ENCODE measurements around the gene GLYR1.

Gene GLYR1

DNA sequence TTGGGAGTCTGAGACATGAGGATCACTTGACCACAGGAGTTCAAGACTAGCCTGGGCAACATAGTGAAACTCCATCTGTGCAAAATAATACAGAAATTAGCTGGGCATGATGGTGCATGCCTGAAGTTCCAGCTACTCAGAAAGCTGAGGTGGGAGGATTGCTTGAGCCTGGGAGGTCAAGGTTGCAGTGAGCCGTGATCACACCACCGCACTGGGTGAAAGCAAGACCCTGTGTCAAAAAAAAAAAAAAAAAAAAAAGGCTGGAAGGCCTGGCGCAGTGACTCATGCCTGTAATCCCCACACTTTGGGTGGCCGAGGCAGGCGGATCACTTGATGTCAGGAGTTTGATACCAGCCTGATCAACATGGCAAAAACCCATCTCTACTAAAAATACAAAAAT lies 8.3 kb upstream of the GLYR1 start:
- in situ Hi-C loops (cut with HindIII; ENCODE audit: low pct_unique_long_range_greater_than_20kb, low sequenced_read_pairs): no loop called here
- TF ChIP-seq JUND (IDR thresholded peaks at IDR 0.05; ENCODE audit: low read depth): no peak

DNA sequence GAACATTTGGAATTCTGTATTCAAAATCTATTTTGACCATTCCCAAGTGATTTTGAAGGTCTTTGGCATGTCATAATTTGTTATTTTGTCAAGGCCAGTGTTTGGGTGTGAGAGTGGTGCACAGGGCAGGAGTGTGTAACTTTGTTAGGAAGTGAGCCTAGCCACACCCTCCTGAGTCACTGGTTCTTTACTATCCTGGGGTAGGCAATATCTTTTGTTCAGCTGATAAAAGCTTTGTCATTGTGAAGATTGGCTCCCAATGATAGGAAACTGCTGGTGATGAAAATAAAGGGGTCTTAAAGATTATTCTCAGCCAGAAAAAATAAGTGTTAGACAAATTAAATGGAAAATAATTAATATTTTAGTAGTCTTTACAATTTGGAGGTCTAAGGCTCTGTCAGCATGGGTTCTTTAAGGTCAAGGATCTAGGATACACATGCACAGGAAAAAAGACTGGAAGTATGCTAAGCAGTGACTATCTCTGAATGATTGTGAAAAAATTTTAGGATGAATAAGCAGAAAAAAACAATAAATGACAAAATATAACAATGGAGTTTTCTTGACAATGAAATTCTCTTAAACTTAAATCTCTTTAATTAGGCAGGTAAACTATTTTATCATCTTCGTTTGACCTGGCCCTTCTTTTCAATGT lies 5.3 kb upstream of the GLYR1 start:
- no peak for TF ChIP-seq JUND (IDR thresholded peaks at IDR 0.05; ENCODE audit: low read depth)

More for the DNA sequence above, 8.3 kb upstream of the GLYR1 start:
- no peak for DNase-seq (ENCODE audit: low read depth in 1 of 2, low spot score in 1 of 2)

DNA sequence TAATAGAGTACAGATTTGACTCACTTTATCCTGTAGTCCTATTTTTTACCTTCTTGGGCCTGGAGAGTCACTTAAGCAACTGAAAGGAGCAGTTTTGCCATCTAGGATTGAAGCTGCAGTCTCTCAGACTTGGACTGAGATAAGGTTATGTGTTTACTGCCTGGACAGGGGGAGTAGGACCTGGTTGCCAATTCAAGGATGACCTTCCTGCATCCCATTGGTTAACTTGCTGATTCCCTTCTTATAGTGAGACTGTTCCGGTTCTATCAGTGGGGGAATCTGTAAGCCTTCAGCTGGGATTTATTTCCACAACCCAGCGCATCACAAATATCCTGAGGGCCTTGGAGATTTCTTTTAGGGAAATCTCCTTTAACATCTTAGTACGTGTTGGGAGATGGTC lies 3.1 kb upstream of the GLYR1 start:
- in situ Hi-C loops (cut with HindIII; ENCODE audit: low pct_unique_long_range_greater_than_20kb, low sequenced_read_pairs): no loop called here
- peak in 1 of 2 experiments; percentile 23 for DNase-seq (ENCODE audit: low read depth in 1 of 2, low spot score in 1 of 2)
- no peak for TF ChIP-seq JUND (IDR thresholded peaks at IDR 0.05; ENCODE audit: low read depth)

More for the DNA sequence above, 5.3 kb upstream of the GLYR1 start:
- in situ Hi-C loops (cut with HindIII; ENCODE audit: low pct_unique_long_range_greater_than_20kb, low sequenced_read_pairs): no loop called here
- DNase-seq (ENCODE audit: low read depth in 1 of 2, low spot score in 1 of 2): no peak

DNA sequence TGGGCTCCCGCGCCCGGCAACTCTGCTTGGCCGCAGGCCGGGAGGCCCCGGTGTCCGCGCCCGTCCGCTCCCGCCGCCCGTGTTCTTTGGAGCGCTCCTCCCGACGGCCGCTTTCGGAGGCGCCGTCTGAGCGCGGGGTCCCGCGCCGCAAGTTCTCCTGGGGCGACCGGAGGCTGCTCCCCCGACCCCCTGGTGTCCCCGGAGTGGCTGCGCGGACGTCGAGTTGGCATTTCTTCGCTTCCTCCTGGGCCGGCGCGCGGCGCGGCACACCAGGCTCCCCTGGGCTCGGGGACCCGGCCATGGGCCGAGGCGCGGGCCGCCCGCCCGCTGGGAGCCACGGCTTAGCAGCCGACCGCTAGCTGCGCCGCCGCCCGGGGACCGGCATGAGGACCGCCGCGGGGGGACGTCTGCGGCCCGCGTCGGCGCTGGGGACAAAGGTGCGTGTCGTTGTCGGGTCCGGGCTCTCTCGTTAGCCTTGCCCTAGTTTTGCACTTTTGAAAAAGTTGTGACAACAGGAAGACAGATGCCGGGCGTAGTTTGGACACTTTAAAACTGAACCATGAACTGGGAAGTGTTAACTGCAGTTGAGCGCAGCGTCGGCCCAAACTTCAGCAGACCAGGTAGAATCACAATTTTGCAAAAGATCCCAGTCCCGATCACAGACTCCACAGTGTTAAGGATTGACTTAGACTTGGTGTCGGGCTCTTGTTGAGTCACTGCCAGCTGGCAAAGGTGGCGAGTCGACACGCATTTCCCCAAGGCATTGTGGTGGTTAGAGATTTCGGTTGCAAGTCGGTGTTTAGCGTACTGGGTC lies 893 bp upstream of the GLYR1 start:
- DNase-seq (ENCODE audit: low read depth in 1 of 2, low spot score in 1 of 2): peak in 1 of 2 experiments; percentile 70
- no peak for TF ChIP-seq JUND (IDR thresholded peaks at IDR 0.05; ENCODE audit: low read depth)
- in situ Hi-C loops (cut with HindIII; ENCODE audit: low pct_unique_long_range_greater_than_20kb, low sequenced_read_pairs): no loop called here

DNA sequence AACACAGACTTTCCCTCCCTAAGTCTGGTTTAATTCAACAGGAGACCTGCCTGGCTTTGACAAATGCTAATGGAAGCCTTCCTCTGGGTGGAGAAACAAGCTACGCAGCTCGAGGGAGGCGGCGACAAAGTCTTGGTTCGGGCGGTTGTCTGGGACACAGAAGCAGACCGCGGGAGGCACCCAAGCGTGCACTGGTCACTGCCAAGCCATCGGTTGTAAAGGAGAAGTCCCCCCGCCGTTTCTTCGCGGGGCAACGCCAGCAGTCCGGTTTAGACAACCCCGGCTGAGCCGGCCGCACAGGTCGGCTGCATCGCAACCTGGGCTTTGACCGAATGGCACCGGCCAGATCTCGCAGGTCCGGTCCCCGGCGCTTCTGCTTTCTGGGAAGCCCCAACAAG lies 586 bp downstream of the GLYR1 start:
- peak in 1 of 2 experiments; percentile 77 for DNase-seq (ENCODE audit: low read depth in 1 of 2, low spot score in 1 of 2)
- in situ Hi-C loops (cut with HindIII; ENCODE audit: low pct_unique_long_range_greater_than_20kb, low sequenced_read_pairs): no loop called here
- no peak for TF ChIP-seq JUND (IDR thresholded peaks at IDR 0.05; ENCODE audit: low read depth)

DNA sequence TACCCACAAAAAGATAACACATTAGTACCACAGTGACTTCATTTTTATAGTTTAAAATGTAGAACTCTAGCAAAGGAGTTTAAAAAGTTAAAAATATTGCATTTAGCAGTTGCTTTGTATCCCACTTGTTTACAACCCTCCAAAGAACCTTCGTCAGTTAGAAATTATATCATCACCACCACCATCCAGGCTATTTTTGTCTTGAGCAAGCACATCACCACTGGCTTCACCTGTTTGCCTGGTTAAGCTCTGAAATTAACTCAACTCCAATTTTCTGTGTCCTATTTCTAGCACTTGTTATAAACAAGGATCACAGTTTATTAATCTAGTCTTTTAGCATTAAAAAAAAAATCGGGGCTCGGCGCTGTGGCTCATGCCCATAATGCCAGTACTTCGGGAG lies 6.1 kb downstream of the GLYR1 start:
- no peak for DNase-seq (ENCODE audit: low read depth in 1 of 2, low spot score in 1 of 2)
- TF ChIP-seq JUND (IDR thresholded peaks at IDR 0.05; ENCODE audit: low read depth): no peak
- in situ Hi-C loops (cut with HindIII; ENCODE audit: low pct_unique_long_range_greater_than_20kb, low sequenced_read_pairs): no loop called here

DNA sequence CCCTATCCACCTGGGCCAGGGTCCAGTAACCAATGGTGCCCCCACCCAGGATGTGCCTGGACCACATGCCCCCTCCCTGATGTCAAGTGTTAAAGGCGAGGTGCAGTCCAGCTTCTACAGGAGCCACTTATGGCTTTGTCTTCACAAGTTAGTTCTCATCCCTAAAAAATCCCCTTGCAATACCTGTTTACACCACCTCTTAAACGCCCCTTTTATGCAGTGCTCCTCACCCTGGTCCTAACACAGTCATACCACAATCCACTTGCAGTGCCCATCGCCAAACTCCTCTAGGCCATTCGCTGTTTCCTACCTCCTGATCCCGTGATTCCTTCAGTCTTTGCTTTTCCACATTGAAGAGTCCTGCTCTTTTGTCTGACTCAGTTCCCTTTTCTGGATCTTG lies 7.1 kb downstream of the GLYR1 start:
- in situ Hi-C loops (cut with HindIII; ENCODE audit: low pct_unique_long_range_greater_than_20kb, low sequenced_read_pairs): no loop called here
- DNase-seq (ENCODE audit: low read depth in 1 of 2, low spot score in 1 of 2): no peak
- no peak for TF ChIP-seq JUND (IDR thresholded peaks at IDR 0.05; ENCODE audit: low read depth)

DNA sequence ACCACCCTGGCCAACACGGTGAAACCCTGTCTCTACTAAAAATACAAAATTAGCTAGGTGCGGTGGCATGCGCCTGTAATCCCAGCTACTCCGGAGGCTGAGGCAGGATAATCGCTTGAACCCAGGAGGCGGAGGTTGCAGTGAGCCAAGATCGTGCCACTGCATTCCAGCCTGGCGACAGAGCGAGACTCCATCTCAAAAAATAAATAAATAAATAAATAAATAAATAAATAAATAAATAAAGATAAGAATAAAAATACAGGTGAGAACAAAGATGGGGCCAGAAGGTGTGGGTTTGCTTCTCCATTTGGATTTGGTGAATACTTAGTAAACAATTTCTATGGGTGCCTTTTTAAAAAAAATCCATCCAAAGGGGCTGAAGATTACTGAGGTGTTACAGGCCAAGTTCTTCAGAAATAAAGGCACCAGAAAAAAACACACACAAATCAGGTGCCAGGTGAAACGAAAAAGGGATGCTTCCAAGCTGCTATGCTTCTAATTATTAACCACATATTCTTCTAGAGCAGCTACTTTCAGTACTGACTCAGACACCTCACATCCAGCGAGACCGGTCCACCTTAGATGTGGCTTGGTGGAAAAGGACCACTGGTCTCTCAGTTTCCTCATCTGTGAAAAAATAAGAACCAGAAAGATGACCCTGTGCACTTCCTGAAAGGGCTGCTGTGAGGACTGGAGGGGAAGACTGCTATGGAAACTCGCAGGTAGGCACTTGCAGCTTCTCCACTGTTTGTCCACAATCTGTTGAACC lies 9.2 kb downstream of the GLYR1 start:
- TF ChIP-seq JUND (IDR thresholded peaks at IDR 0.05; ENCODE audit: low read depth): no peak
- in situ Hi-C loops (cut with HindIII; ENCODE audit: low pct_unique_long_range_greater_than_20kb, low sequenced_read_pairs): no loop called here
- no peak for DNase-seq (ENCODE audit: low read depth in 1 of 2, low spot score in 1 of 2)

DNA sequence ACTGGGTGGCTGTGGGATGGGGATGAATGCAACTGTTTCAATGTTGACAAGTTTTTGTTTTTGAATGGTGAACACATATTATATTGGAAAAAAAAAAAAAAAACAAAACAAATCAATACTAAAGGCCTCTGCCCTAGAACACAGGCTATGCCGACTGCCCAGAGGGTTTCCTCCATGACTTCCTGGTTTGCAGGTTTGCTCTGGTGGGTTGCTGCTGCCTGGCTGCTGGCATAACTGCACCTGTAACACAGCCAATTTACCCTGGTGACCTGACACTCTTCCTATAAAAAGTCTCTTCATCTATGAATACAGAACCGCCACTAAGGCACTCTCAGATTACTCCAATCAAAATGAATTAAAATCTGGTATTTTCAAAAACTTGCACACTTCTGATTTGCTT lies 10.4 kb downstream of the GLYR1 start:
- DNase-seq (ENCODE audit: low read depth in 1 of 2, low spot score in 1 of 2): no peak

DNA sequence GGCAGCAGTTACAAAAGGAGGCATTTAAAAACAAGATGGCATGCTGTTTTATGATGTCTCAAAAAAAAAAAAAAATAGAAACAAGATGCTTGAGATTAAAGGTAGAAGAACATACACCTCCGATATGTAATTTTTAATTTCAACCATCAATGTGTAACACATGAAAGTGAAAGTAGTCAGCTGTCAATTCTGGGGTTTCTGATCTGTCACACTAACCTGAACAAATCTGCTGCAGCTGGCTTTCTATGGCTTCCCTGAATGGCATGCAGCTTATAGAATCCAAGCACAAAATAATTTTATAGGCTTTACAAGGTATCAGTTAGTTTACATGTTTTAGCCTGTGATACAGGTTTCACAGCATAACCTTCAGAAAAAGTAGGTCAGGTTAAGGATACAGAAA lies 13.5 kb downstream of the GLYR1 start:
- in situ Hi-C loops (cut with HindIII; ENCODE audit: low pct_unique_long_range_greater_than_20kb, low sequenced_read_pairs): no loop called here
- no peak for DNase-seq (ENCODE audit: low read depth in 1 of 2, low spot score in 1 of 2)
- TF ChIP-seq JUND (IDR thresholded peaks at IDR 0.05; ENCODE audit: low read depth): no peak

More for the DNA sequence above, 10.4 kb downstream of the GLYR1 start:
- TF ChIP-seq JUND (IDR thresholded peaks at IDR 0.05; ENCODE audit: low read depth): no peak
- in situ Hi-C loops (cut with HindIII; ENCODE audit: low pct_unique_long_range_greater_than_20kb, low sequenced_read_pairs): no loop called here

DNA sequence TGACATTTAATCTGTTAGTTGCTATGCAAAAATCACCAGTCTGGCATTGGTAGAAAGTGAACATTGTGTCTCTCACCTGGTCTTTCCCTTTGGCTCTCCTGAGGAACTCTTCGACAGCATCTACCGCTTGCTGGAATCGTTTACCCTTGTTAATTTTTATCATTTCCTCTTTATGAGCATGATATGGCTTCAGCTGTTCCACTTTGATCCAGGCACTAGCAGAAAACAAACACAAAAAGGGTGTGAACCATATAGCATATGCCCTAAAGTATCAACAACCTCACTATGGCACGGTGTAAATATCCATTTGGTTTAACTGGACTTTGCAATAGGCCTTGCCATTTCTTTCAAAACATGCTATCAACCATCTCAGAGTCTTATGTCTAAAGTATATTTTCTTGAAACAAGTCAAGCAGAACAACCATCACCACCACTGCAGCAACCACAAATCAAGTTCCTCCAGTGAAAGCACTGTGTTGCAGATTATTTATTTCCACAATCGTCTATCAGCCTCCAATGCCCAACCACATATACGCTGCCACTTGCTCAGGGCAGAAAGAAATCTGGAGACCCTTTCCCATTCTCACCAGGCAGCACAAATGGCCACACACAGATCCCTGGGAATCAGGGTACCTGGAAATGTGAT lies 14.3 kb downstream of the GLYR1 start:
- TF ChIP-seq JUND (IDR thresholded peaks at IDR 0.05; ENCODE audit: low read depth): no peak
- in situ Hi-C loops (cut with HindIII; ENCODE audit: low pct_unique_long_range_greater_than_20kb, low sequenced_read_pairs): no loop called here

DNA sequence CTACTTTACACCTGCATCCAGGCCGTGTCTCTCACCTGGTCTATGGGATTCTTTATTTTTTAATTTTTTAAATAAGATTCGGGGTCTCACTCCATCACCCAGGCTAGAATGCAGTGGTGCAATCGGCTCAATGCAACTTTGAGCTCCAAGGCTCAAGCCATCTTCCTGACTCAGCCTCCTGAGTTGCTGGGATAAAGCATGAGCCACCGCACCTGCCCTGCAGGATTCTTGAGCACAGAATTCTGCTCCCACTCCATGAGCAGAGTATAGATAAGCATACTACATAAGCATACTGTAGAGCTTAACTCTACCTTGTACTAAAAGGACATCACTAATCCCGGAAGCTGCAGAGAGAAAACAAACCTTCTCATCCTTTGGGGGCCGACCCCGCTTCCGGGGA lies 15.5 kb downstream of the GLYR1 start:
- TF ChIP-seq JUND (IDR thresholded peaks at IDR 0.05; ENCODE audit: low read depth): no peak
- no peak for DNase-seq (ENCODE audit: low read depth in 1 of 2, low spot score in 1 of 2)
- in situ Hi-C loops (cut with HindIII; ENCODE audit: low pct_unique_long_range_greater_than_20kb, low sequenced_read_pairs): no loop called here

More for the DNA sequence above, 14.3 kb downstream of the GLYR1 start:
- no peak for DNase-seq (ENCODE audit: low read depth in 1 of 2, low spot score in 1 of 2)

Measured in T47D (cell line).